Measurements from ENCODE around the gene BTBD6.
"Not testable (repeated sequence)": the region's sequence is repeated elsewhere in the genome, so short reads cannot be mapped to it uniquely, and the experiment has no call there.

The BTBD6 gene

GRCh38 chr14:105273062-105273461 is 24.7 kb downstream of the BTBD6 start:
- no peaks in the 10 kb centered on the region for H3F3A ChIP-seq (ENCODE audit: insufficient read depth)
- no peaks in the 10 kb centered on the region for H3K9me2 ChIP-seq (replicated peaks; ENCODE audit: insufficient read depth, low read length)
- no peak overlapping the region for H3K9ac ChIP-seq (ENCODE audit: low read length)
- no peak overlapping the region for H2AFZ ChIP-seq (ENCODE audit: low read depth, low read length, severe bottlenecking)
- H3K79me2 ChIP-seq (ENCODE audit: insufficient read depth, low read length), result no peaks in the 10 kb centered on the region
- H4K20me1 ChIP-seq (ENCODE audit: low read depth, low read length), result no peaks in the 10 kb centered on the region
- no peak overlapping the region for H3K27ac ChIP-seq (ENCODE audit: low read depth, low read length)
- H3K27me3 ChIP-seq (ENCODE audit: low read length), result no peaks in the 10 kb centered on the region
- no peak overlapping the region for H3K4me3 ChIP-seq (ENCODE audit: insufficient read depth, low read length, poor library complexity, severe bottlenecking)
- H3K4me2 ChIP-seq (ENCODE audit: low read depth, low read length, poor library complexity, severe bottlenecking), result no peak overlapping the region
- H3K9me3 ChIP-seq (ENCODE audit: insufficient read depth, low read length), result no peaks in the 10 kb centered on the region
- TF ChIP-seq EZH2phosphoT487 (conservative IDR thresholded peaks at IDR 0.05; ENCODE audit: low read length), result no peak
- TF ChIP-seq, protein P1, sequence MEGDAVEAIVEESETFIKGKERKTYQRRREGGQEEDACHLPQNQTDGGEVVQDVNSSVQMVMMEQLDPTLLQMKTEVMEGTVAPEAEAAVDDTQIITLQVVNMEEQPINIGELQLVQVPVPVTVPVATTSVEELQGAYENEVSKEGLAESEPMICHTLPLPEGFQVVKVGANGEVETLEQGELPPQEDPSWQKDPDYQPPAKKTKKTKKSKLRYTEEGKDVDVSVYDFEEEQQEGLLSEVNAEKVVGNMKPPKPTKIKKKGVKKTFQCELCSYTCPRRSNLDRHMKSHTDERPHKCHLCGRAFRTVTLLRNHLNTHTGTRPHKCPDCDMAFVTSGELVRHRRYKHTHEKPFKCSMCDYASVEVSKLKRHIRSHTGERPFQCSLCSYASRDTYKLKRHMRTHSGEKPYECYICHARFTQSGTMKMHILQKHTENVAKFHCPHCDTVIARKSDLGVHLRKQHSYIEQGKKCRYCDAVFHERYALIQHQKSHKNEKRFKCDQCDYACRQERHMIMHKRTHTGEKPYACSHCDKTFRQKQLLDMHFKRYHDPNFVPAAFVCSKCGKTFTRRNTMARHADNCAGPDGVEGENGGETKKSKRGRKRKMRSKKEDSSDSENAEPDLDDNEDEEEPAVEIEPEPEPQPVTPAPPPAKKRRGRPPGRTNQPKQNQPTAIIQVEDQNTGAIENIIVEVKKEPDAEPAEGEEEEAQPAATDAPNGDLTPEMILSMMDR (IDR thresholded peaks at IDR 0.05; ENCODE audit: insufficient read depth, low read length, poor library complexity, severe bottlenecking), result no peak
- H3K36me3 ChIP-seq (ENCODE audit: low read length), result no peaks in the 10 kb centered on the region

DNA sequence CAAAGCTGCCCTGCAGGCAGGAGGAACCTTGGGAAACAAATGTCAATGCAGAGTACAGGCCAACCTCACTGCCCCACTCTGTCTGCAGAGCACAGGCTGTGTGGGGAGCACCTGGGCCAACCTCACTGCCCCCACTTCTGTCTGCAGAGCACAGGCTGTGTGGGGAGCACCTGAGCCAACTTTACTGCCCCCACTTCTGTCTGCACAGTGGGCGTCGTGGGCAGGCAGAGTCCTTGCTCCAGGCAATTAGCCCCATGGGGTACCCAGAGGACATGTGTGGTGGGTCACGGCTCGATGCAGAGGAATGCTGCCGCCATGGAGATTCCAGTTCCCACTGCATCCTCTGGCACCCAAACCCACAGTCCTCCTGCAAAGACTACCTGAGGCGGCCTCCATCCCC is 26.3 kb downstream of the BTBD6 start:
- no peaks in the 10 kb centered on the region for H4K20me1 ChIP-seq (ENCODE audit: low read depth, low read length)
- H3K9ac ChIP-seq (ENCODE audit: low read length), result no peak overlapping the region
- TF ChIP-seq EZH2phosphoT487 (conservative IDR thresholded peaks at IDR 0.05; ENCODE audit: low read length), result no peak
- TF ChIP-seq, protein P1 (IDR thresholded peaks at IDR 0.05; ENCODE audit: insufficient read depth, low read length, poor library complexity, severe bottlenecking), result no peak

GRCh38 chr14:105275267-105275946 is 27.1 kb downstream of the BTBD6 start:
- no peaks in the 10 kb centered on the region for H3K9me2 ChIP-seq (replicated peaks; ENCODE audit: insufficient read depth, low read length)
- no peaks in the 10 kb centered on the region for H3K79me2 ChIP-seq (ENCODE audit: insufficient read depth, low read length)
- H3K9ac ChIP-seq (ENCODE audit: low read length), result no peak overlapping the region
- no peaks in the 10 kb centered on the region for H3K36me3 ChIP-seq (ENCODE audit: low read length)
- no peak overlapping the region for H3K4me3 ChIP-seq (ENCODE audit: insufficient read depth, low read length, poor library complexity, severe bottlenecking)
- H3F3A ChIP-seq (ENCODE audit: insufficient read depth), result no peaks in the 10 kb centered on the region
- no peak overlapping the region for H3K27ac ChIP-seq (ENCODE audit: low read depth, low read length)
- no peak for TF ChIP-seq EZH2phosphoT487 (conservative IDR thresholded peaks at IDR 0.05; ENCODE audit: low read length)
- TF ChIP-seq, protein P1 (IDR thresholded peaks at IDR 0.05; ENCODE audit: insufficient read depth, low read length, poor library complexity, severe bottlenecking), result no peak
- H3K4me2 ChIP-seq (ENCODE audit: low read depth, low read length, poor library complexity, severe bottlenecking), result no peak overlapping the region
- no peaks in the 10 kb centered on the region for H3K27me3 ChIP-seq (ENCODE audit: low read length)
- H2AFZ ChIP-seq (ENCODE audit: low read depth, low read length, severe bottlenecking), result no peak overlapping the region
- H3K9me3 ChIP-seq (ENCODE audit: insufficient read depth, low read length), result no peaks in the 10 kb centered on the region
- H4K20me1 ChIP-seq (ENCODE audit: low read depth, low read length), result no peaks in the 10 kb centered on the region

More for the DNA sequence above, 26.3 kb downstream of the BTBD6 start:
- no peaks in the 10 kb centered on the region for H3F3A ChIP-seq (ENCODE audit: insufficient read depth)
- H2AFZ ChIP-seq (ENCODE audit: low read depth, low read length, severe bottlenecking), result no peak overlapping the region
- no peaks in the 10 kb centered on the region for H3K9me2 ChIP-seq (replicated peaks; ENCODE audit: insufficient read depth, low read length)
- no peaks in the 10 kb centered on the region for H3K27me3 ChIP-seq (ENCODE audit: low read length)
- H3K4me3 ChIP-seq (ENCODE audit: insufficient read depth, low read length, poor library complexity, severe bottlenecking), result no peak overlapping the region
- no peaks in the 10 kb centered on the region for H3K79me2 ChIP-seq (ENCODE audit: insufficient read depth, low read length)
- H3K36me3 ChIP-seq (ENCODE audit: low read length), result no peaks in the 10 kb centered on the region
- no peak overlapping the region for H3K4me2 ChIP-seq (ENCODE audit: low read depth, low read length, poor library complexity, severe bottlenecking)
- no peaks in the 10 kb centered on the region for H3K9me3 ChIP-seq (ENCODE audit: insufficient read depth, low read length)
- no peak overlapping the region for H3K27ac ChIP-seq (ENCODE audit: low read depth, low read length)

GRCh38 chr14:105277448-105277847 is 29.1 kb downstream of the BTBD6 start:
- not testable (repeated sequence) for H3K4me2 ChIP-seq (ENCODE audit: low read depth, low read length, poor library complexity, severe bottlenecking); H2AFZ ChIP-seq (ENCODE audit: low read depth, low read length, severe bottlenecking); H3K27ac ChIP-seq (ENCODE audit: low read depth, low read length); H4K20me1 ChIP-seq (ENCODE audit: low read depth, low read length); H3K9me2 ChIP-seq (replicated peaks; ENCODE audit: insufficient read depth, low read length); H3K9me3 ChIP-seq (ENCODE audit: insufficient read depth, low read length); H3K4me3 ChIP-seq (ENCODE audit: insufficient read depth, low read length, poor library complexity, severe bottlenecking); H3K79me2 ChIP-seq (ENCODE audit: insufficient read depth, low read length); H3K9ac ChIP-seq (ENCODE audit: low read length); H3F3A ChIP-seq (ENCODE audit: insufficient read depth); H3K27me3 ChIP-seq (ENCODE audit: low read length); H3K36me3 ChIP-seq (ENCODE audit: low read length)

Measured in SU-DHL-6 (cell line).